ENCODE results near the gene DDX25. TPM values are rescaled to one million over a fixed set of nuclear protein-coding genes. Genes with fewer than 3 reads are reported as not detected.

DDX25 gene
- total RNA-seq, 4 donors from 2014 or later = 0.38 TPM; not detected in 3

DNA sequence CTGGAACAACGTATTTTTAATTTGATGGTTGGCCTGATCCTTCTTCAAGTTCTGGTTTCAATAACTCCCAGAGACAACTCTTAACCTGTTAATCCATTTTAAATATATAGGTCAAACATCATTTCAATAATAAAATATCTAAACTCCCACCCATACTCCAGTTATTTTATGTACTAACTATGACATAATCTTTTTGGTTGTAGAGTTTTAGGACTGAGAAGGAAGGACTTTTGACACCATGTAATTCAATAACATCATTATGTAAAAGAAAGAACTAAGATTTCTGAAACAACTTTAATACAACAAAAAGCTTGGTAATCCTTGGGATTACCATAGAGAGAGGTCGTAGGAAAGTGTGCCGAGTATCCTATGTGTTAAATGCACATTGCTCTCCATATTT lies 73.0 kb downstream of the DDX25 start:
- intact Hi-C loops (cut with DNase I) = no loop called here
- TF ChIP-seq POLR2A (IDR thresholded peaks at IDR 0.05) (no peak), CTCF (IDR thresholded peaks at IDR 0.05) (no peak)
- no peak for DNase-seq

GRCh38 chr11:125978181-125978716 lies 73.9 kb downstream of the DDX25 start:
- 60 to 73% methylated on average over 6 of the region's 6 CpGs for WGBS, 2 donors
- H3K9me3 ChIP-seq = no peaks in the 10 kb centered on the region
- peaks cover 0 to 8% (median 0%) of the 10 kb centered on the region in 3 donors for H3K4me1 ChIP-seq
- intact Hi-C loops (cut with DNase I) = no loop called here
- no peak overlapping the region for H3K27ac ChIP-seq
- DNase-seq = no peak
- H3K36me3 ChIP-seq = peaks cover 0 to 1% (median 0%) of the 10 kb centered on the region in 3 donors
- H3K4me3 ChIP-seq = no peak overlapping the region
- TF ChIP-seq POLR2A (IDR thresholded peaks at IDR 0.05) = no peak
- no peak for TF ChIP-seq CTCF (IDR thresholded peaks at IDR 0.05)
- H3K27me3 ChIP-seq = no peaks in the 10 kb centered on the region

More for the DNA sequence above, 73.0 kb downstream of the DDX25 start:
- Histone ChIP-seq H3K27me3 (no peaks in the 10 kb centered on the region), H3K36me3 (no peaks in the 10 kb centered on the region), H3K4me1 (peaks cover 0 to 8% (median 0%) of the 10 kb centered on the region in 3 donors), H3K4me3 (no peak overlapping the region), H3K9me3 (no peaks in the 10 kb centered on the region), H3K27ac (no peak overlapping the region)
- WGBS, 2 donors = 74 to 76% methylated on average over 3 of the region's 3 CpGs

Other genes starting within 250 kb of the DDX25 start
- gene ACRV1, start 223.7 kb upstream of the DDX25 start, total RNA-seq = not detected
- not detected for gene PATE1, start 158.2 kb upstream of the DDX25 start, total RNA-seq
- 1 to 10 TPM in 1 of 4 donors, not detected in 3; 3.1 TPM for gene PATE2, start 125.7 kb upstream of the DDX25 start, total RNA-seq
- gene PATE3, start 116.4 kb upstream of the DDX25 start, total RNA-seq = not detected
- not detected for gene PATE4, start 71.2 kb upstream of the DDX25 start, total RNA-seq
- 1 to 10 TPM; 1.4 to 5.0 (median 4.0) TPM for gene HYLS1, start 16.8 kb upstream of the DDX25 start, total RNA-seq
- gene PUS3, start 1.3 kb upstream of the DDX25 start, total RNA-seq = 10 to 100 TPM in 2 of 4 donors, 1 to 10 TPM in 2; 9.2 to 11.9 (median 10.7) TPM
- gene VSIG10L2, start 41.5 kb downstream of the DDX25 start, total RNA-seq = under 1 TPM in 3 of 4 donors, not detected in 1; under 0.01 to 0.27 (median 0.09) TPM
- 1 to 10 TPM; 2.5 to 5.5 (median 3.4) TPM for gene CDON, start 158.4 kb downstream of the DDX25 start, total RNA-seq